Tibial artery (tissue), 4 donors: Measurements from ENCODE around the gene ITGB5.
A peak's percentile ranks its signal among the peaks of the same experiment; 100 is the strongest.

Experiments used
- DNase-seq, 2 donors: peaks; one replicate each; pipeline ENCODE4 v3.0.0-alpha.2; 2019
- H3K27ac ChIP-seq, 2 donors: fragments of 200-600 bp; sonication (generic) in 1 of 2; 1 replicate in 1 of 2; 2 replicates in 1 of 2; pipeline ENCODE4 v1.5.1; 2018 to 2019; ENCODE audit warnings: mild to moderate bottlenecking in 1 of 2
- H3K27me3 ChIP-seq, 2 donors: fragments of 200-600 bp; sonication (generic) in 1 of 2; one replicate each; pipeline versions ENCODE4 v1.5.1 to v1.6.0; 2016 to 2019
- H3K36me3 ChIP-seq, 3 donors: fragments of 200-600 bp; sonication (generic) in 2 of 3; one replicate each; pipeline ENCODE4 v1.5.1; 2016 to 2019; ENCODE audit warnings: mild to moderate bottlenecking in 2 of 3
- H3K4me1 ChIP-seq, 4 donors: fragments of 200-600 bp; sonication (generic) in 2 of 4; 1 replicate in 3 of 4; 2 replicates in 1 of 4; pipeline ENCODE4 v1.5.1; 2016 to 2019
- H3K4me3 ChIP-seq, 2 donors: fragments of 200-600 bp; sonication (generic) in 1 of 2; 1 replicate in 1 of 2; 2 replicates in 1 of 2; pipeline ENCODE4 v1.5.1; 2018 to 2019; ENCODE audit warnings: mild to moderate bottlenecking in 2 of 2
- H3K9me3 ChIP-seq, 3 donors: fragments of 200-600 bp; sonication (generic) in 1 of 3; one replicate each; pipeline ENCODE4 v1.5.1; 2016 to 2019
- intact Hi-C: fragments of 100-400 bp; cut with DNase I; formaldehyde crosslinking; loops from one replicate; pipeline ENCODE4 v1.15.0; 2023; ENCODE audit warnings: low total_unique reads
- TF ChIP-seq, protein P1 (sequence below), 2 experiments: fragments of 200-600 bp in 1 of 2; fragments of 450-650 bp in 1 of 2; IDR thresholded peaks; one replicate each; pipeline ENCODE4 v1.5.1; 2017 to 2019; ENCODE audit warnings: antibody characterized with exemption in 2 of 2, mild to moderate bottlenecking in 1 of 2, moderate library complexity in 1 of 2

ITGB5 gene

DNA sequence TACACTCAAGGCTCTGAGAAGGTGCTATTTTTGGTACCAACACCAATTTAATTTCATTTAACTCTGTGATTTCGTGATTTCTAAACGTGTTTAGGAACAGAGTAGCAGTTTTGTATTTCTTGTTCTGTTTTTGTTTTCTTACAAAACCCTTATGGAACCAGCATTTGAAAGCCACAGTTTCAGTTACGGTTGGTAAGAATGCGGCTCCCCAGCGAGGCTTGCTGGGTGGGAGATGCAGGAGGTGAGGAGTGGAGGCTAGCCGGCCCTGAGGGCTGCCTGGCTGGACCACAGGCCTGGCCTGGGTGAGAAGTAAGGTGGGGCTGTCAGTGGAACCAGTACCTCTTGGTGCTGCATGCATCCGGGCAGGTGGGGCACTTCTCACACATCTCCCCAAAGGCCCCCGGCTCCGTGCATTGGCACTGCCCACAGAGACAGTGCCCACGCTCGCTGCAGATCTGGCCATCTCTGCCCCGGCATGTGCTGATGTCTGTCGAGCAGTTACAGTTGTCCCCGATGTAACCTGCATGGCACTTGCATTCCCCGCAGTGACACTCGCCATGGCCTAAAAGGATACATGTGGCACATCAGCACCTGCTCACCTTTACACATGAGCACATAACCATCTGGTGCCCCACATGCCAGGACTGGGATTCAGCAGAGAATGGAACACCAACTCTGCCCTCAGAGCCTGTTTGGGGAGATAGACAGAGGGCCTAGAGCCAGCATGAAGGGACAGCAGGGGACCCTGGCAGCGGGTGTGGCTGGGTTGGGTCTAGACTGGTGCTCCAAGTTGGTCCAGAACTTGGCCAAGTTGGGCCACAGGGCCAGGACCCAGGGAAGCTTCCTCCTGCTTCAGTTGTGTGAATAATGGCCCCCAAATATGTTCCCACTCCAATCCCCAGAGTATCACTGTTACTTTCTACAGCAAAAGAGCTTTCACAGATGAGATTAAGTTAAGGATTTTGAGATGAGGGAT is 113.5 kb downstream of the ITGB5 start:
- H3K27me3 ChIP-seq, result no peaks in the 10 kb centered on the region
- peaks cover 0 to 88% (median 71%) of the 10 kb centered on the region in 4 donors for H3K4me1 ChIP-seq
- H3K27ac ChIP-seq, result peak overlapping the region; percentile 46 to 93
- H3K36me3 ChIP-seq, result peaks cover 3 to 19% (median 10%) of the 10 kb centered on the region in 3 donors
- H3K4me3 ChIP-seq, result no peak overlapping the region
- DNase-seq, result peak in 1 of 2 donors; percentile 20
- H3K9me3 ChIP-seq, result no peaks in the 10 kb centered on the region
- TF ChIP-seq, protein P1, sequence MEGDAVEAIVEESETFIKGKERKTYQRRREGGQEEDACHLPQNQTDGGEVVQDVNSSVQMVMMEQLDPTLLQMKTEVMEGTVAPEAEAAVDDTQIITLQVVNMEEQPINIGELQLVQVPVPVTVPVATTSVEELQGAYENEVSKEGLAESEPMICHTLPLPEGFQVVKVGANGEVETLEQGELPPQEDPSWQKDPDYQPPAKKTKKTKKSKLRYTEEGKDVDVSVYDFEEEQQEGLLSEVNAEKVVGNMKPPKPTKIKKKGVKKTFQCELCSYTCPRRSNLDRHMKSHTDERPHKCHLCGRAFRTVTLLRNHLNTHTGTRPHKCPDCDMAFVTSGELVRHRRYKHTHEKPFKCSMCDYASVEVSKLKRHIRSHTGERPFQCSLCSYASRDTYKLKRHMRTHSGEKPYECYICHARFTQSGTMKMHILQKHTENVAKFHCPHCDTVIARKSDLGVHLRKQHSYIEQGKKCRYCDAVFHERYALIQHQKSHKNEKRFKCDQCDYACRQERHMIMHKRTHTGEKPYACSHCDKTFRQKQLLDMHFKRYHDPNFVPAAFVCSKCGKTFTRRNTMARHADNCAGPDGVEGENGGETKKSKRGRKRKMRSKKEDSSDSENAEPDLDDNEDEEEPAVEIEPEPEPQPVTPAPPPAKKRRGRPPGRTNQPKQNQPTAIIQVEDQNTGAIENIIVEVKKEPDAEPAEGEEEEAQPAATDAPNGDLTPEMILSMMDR (IDR thresholded peaks at IDR 0.05), result no peak
- intact Hi-C loops, result no loop called here

DNA sequence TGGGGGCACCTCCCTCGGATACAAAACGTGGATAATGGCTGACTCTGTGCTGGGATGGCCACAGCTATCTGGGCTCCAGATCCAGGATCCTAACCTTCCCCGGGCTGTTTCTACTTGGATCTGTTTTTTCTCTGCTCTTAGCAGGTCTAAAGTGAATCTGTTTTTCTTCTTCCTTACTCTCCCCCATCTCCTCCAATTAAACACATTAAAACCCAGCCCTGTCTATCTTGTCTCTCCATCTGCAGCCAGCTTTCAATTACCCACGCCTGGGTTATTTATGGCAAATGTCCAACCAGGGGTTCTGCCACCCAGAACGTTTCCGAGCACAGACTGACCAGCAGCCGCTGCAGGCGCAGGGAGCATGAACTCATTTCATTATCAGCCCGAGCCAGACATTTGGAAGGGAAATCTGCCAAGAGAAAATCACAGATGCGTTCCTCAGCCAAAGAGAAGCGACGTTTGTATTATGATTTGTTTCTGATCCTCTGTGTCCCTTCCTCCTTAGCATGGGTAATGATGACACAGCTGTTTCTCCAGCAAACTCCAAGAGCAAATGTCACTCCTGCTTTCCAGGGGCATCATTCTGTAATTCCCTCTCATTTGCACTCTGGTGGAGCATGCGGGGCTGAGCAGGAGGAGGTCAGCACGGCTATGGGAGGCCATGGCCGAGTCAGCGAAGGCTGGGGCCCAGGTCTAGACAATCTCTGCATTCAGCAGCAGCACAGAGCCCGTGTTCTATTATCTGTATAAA is 114.9 kb downstream of the ITGB5 start:
- no peak overlapping the region for H3K4me3 ChIP-seq
- intact Hi-C loops, result no loop called here
- peak overlapping the region; percentile 66 to 93 for H3K27ac ChIP-seq
- H3K27me3 ChIP-seq, result no peaks in the 10 kb centered on the region
- H3K9me3 ChIP-seq, result no peaks in the 10 kb centered on the region
- H3K4me1 ChIP-seq, result peaks cover 0 to 74% (median 63%) of the 10 kb centered on the region in 4 donors
- TF ChIP-seq, protein P1 (IDR thresholded peaks at IDR 0.05), result no peak
- H3K36me3 ChIP-seq, result peaks cover 17 to 32% (median 24%) of the 10 kb centered on the region in 3 donors
- DNase-seq, result peak in 1 of 2 donors; percentile 45

DNA sequence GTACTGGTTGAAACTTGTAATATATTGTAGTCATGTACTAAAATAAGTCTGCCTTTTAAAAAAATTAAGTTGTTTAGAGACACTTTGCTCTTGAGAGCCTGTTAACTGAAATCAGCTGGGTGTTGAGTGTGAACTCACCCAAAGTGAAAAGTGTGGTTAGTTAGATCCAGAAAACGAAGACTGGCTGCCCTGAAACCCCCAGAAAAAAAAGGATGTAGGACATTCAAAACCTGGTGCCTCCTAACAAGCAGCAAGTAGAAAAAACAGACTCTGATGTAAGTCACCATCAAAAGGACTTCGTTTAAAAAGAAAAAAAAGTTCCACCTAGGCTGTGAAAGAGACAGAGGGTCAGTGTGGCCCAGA is 116.1 kb downstream of the ITGB5 start:
- TF ChIP-seq, protein P1 (IDR thresholded peaks at IDR 0.05), result no peak
- Histone ChIP-seq H3K4me3 (no peak overlapping the region), H3K4me1 (peaks cover 0 to 62% (median 53%) of the 10 kb centered on the region in 4 donors), H3K36me3 (peaks cover 29 to 44% (median 36%) of the 10 kb centered on the region in 3 donors), H3K27ac (peak overlapping the region; percentile 66 to 93), H3K9me3 (no peaks in the 10 kb centered on the region), H3K27me3 (no peaks in the 10 kb centered on the region)
- intact Hi-C loops, result no loop called here
- peak in 1 of 2 donors; percentile 2 for DNase-seq

DNA sequence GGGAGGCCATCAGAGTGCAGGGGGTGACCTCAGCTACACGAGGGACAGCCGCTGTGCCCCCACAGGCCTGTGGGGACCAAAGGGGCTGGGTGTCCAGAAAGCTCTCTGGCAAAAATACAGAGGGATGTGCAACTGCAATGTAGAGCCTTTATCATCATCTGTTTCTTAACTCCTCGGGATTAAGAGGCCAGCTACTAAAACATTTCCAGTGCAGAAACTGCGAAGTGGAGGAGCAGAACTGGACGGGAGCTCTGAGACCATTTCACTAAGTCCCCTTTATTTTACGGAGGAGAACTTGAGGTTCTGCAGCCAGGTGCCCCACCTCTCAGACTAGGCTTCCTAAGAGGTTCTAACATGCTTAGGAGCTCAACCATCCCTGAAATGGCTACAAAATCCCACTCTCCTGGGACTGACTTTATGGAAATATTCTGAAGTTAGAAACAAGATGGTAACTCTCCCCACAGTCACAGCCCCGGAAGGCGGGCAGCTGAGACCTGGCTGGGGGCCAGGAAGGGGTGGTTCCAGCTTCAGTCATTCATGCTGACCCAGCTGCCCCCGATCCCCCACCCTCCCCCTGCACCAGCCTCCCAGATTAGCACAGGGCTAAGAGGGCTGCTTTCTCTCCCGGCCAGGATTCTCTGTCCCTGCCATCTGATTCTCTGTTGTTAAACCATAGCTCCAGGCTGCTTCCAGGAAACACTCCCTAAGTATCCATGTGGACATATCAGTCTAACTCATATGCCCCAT is 116.7 kb downstream of the ITGB5 start:
- Histone ChIP-seq H3K27ac (peak overlapping the region; percentile 66 to 93), H3K9me3 (no peaks in the 10 kb centered on the region), H3K4me1 (peaks cover 0 to 56% (median 48%) of the 10 kb centered on the region in 4 donors), H3K4me3 (no peak overlapping the region), H3K27me3 (no peaks in the 10 kb centered on the region), H3K36me3 (peaks cover 34 to 50% (median 41%) of the 10 kb centered on the region in 3 donors)
- DNase-seq, result peak; percentile 35 to 86
- intact Hi-C loops, result no loop called here
- TF ChIP-seq, protein P1 (IDR thresholded peaks at IDR 0.05), result no peak

DNA sequence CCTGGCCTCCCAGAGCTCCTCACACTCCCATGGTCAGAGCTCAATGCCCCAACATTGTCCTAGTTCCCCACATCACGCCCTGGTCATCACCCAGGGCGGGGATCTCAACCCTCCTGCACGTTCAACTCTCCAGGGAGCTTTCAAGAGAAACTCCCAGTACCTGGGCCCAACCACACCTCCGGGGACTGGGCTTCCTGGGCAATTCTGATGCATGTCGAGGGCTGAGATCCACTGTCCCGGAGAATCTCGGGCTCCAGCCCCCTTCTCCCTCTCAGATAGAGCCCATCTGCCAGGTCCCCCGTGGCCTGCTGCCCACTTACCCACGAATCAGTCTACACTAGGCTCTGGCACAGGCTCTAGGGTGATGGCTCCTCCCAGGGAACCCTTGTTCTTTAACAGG is 117.7 kb downstream of the ITGB5 start:
- Histone ChIP-seq H3K27me3 (no peaks in the 10 kb centered on the region), H3K36me3 (peaks cover 43 to 60% (median 52%) of the 10 kb centered on the region in 3 donors), H3K4me1 (peaks cover 0 to 46% (median 41%) of the 10 kb centered on the region in 4 donors), H3K9me3 (no peaks in the 10 kb centered on the region), H3K27ac (peak overlapping the region in 1 of 2 donors; percentile 66), H3K4me3 (no peak overlapping the region)
- intact Hi-C loops, result no loop called here
- TF ChIP-seq, protein P1 (IDR thresholded peaks at IDR 0.05), result no peak
- peak in 1 of 2 donors; percentile 19 for DNase-seq
